Spleen (tissue), 13 donors: ENCODE results near the gene ARHGEF39. TPM values are rescaled to one million over a fixed set of nuclear protein-coding genes. Genes with fewer than 3 reads are reported as not detected.

Experiments used
- DNase-seq: peaks from one replicate; pipeline ENCODE4 v3.0.0-alpha.2; 2020
- H3K27ac ChIP-seq, 8 donors: fragments of 200-600 bp; sonication (generic) in 7 of 8; 1 replicate in 4 of 8; 2 replicates in 4 of 8; pipeline versions ENCODE4 v1.5.0 to v1.8.0; 2016 to 2021; ENCODE audit warnings: inconsistent platforms in 4 of 8, mild to moderate bottlenecking in 4 of 8, moderate library complexity in 1 of 8
- H3K27me3 ChIP-seq, 7 donors: fragments of 200-600 bp; sonication (generic) in 6 of 7; replicated peaks in 1 of 7; 1 replicate in 4 of 7; 2 replicates in 3 of 7; pipeline versions ENCODE4 v1.5.0 to v1.8.0; 2016 to 2021; ENCODE audit warnings: inconsistent platforms in 3 of 7, mild to moderate bottlenecking in 1 of 7
- H3K36me3 ChIP-seq, 6 donors: fragments of 200-600 bp; sonication (generic) in 5 of 6; 1 replicate in 4 of 6; 2 replicates in 2 of 6; pipeline versions ENCODE4 v1.5.0 to v1.8.0; 2016 to 2021; ENCODE audit warnings: inconsistent platforms in 2 of 6
- H3K4me1 ChIP-seq, 6 donors: fragments of 200-600 bp; sonication (generic) in 5 of 6; 1 replicate in 3 of 6; 2 replicates in 3 of 6; pipeline versions ENCODE4 v1.5.0 to v1.8.0; 2016 to 2021; ENCODE audit warnings: inconsistent platforms in 3 of 6
- H3K4me3 ChIP-seq, 8 donors: fragments of 200-600 bp; sonication (generic) in 7 of 8; 1 replicate in 4 of 8; 2 replicates in 4 of 8; pipeline versions ENCODE4 v1.5.0 to v1.8.0; 2016 to 2021; ENCODE audit warnings: inconsistent platforms in 4 of 8, mild to moderate bottlenecking in 4 of 8, moderate library complexity in 2 of 8
- H3K9me3 ChIP-seq, 8 donors: fragments of 200-600 bp; sonication (generic) in 7 of 8; 1 replicate in 4 of 8; 2 replicates in 4 of 8; pipeline versions ENCODE4 v1.5.0 to v1.8.0; 2016 to 2021; ENCODE audit warnings: inconsistent platforms in 4 of 8
- CTCF ChIP-seq, 11 experiments: fragments of 200-600 bp in 7 of 11; fragments of 450-650 bp in 4 of 11; sonication (generic) in 4 of 11; IDR thresholded peaks in 8 of 11; conservative IDR thresholded peaks in 3 of 11; 1 replicate in 7 of 11; 2 replicates in 4 of 11; pipeline versions ENCODE4 v1.4.0 to v1.8.0; 2016 to 2021; ENCODE audit warnings: antibody characterized with exemption in 11 of 11, inconsistent platforms in 4 of 11, mild to moderate bottlenecking in 1 of 11
- POLR2A ChIP-seq, 3 donors: fragments of 450-650 bp; IDR thresholded peaks; one replicate each; pipeline ENCODE4 v1.5.1; 2017; ENCODE audit warnings: antibody characterized with exemption in 3 of 3, mild to moderate bottlenecking in 1 of 3
- POLR2AphosphoS5 ChIP-seq, 3 donors: sonication (generic); formaldehyde crosslinking; IDR thresholded peaks; one replicate each; pipeline ENCODE4 v1.5.1; 2017; ENCODE audit warnings: antibody characterized with exemption in 3 of 3
- WGBS, 5 donors: extraction: QIAGEN DNeasy Blood & Tissue Kit in 3 of 5; methylation state at CpG; one replicate each; pipeline versions ENCODE4 v1.1.5 to v1.1.7; 2013 to 2018; 5-methylcytosine and 5-hydroxymethylcytosine counted together
- intact Hi-C: fragments of 100-400 bp; cut with DNase I; formaldehyde crosslinking; loops from one replicate; pipeline ENCODE4 v1.15.0; 2023; ENCODE audit warnings: low total_unique reads
- long read RNA-seq, 2 donors: transcript quantifications; one replicate each; lab custom pipeline, GENCODE V29; 2026
- polyA plus RNA-seq, 3 donors: library from polyadenylated mRNA; stranded (reverse); fragments of 200-250 nt; gene quantifications; one replicate each; pipeline ENCODE4 v1.2.1, GENCODE V29; 2013
- total RNA-seq, 7 donors: library from RNA; depleted of rRNA in 3 of 7; stranded (reverse); fragments of >200 nt in 3 of 7; fragmentation: NEBNext Ultra II Directional in 4 of 7; extraction: Animal tissue kit (Norgen Biotek cat#: 25700) in 4 of 7; gene quantifications; one replicate each; pipeline versions ENCODE4 v1.1.0 to v1.2.1, GENCODE V29; 2016 to 2021
- donor health status: healthy with polysubstance abuse.
- donor health status: DM: no; HTN: no; CAD: no; lungs with moderate emphysema.
- donor health status: DM: no; HTN: no; CAD: no.
- donor health status: Bipolar disorder and iron deficiency.
- donor health status: healthy.
- donor health status: DM: no; HTN: no; CAD: no.
- donor health status: DM: yes; HTN: yes; CAD: no.

Gene ARHGEF39
- 1 to 10 TPM in 6 of 7 donors, under 1 TPM in 1; 0.95 to 2.8 (median 1.4) TPM for total RNA-seq
- 1 to 10 TPM in 2 of 3 donors, under 1 TPM in 1; 0.89 to 2.9 (median 1.1) TPM for polyA plus RNA-seq
- long read RNA-seq, donor 1, partial matches to known transcripts = 0 of 1 reads
- long read RNA-seq, donor 1, other reads (novel, unspliced or antisense) = 0 of 1 reads
- long read RNA-seq, donor 2 = 0 reads

DNA sequence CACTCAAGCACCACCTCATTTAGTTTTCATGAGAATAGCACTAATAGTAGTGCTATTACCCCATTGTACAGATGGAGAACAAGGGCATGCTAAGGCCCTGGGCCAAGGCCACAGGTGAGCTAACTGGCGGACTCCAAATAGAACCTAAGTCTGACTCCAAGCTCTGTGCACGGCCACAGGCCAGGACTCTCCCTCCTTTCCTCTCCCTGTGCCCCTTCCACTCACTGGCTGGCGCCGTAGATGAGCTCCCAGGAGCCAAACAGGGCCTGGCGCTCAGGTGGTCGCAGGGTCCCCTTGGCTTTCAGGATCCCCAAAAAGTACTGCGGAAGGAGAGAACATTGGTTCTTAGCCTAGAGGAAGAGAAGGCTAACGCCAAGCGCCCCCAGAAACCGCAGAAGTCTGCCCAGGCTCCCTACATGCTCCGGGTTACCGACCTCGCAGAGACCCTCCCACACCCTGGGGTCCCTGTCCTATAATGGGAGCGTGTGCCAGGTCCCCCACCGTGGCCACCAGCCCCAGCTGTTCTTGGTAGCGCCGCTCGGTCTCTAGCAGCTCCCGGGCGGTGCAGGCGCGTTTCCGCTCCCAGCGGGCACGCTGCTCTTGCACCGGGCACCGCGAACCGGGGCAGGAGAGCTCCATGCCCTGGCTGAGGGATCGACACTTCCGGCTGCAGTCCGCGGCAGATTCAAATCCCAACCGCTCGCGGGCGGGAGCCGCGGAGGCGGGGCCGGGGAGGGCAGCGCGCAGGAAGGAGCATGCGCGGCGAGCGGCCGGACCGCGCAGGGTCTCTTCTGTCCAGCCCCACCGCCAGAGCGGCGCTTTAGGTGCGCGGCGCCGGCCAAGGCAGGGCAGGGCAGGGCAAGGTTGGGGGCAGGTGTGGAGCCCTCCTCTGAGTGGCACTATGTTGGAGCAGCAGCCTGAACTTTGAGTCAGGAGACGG lies at the start of gene ARHGEF39:
ARHGEF39 (minus strand) TSS at position 665 of the 940 bp plus-strand sequence; CDS start at position 639, 26 bp downstream.
- Histone ChIP-seq H3K9me3 (no peaks in the 10 kb centered on the region), H3K27ac (peak within 1 kb of the TSS in 7 of 8 donors; percentile 62 to 97 (median 76)), H3K4me3 (peak within 1 kb of the TSS; percentile 34 to 81 (median 58)), H3K36me3 (peaks cover 0 to 30% (median 13%) of the 10 kb centered on the region in 6 donors), H3K4me1 (peaks cover 25 to 70% (median 58%) of the 10 kb centered on the region in 6 donors), H3K27me3 (no peaks in the 10 kb centered on the region)
- TF ChIP-seq CTCF (IDR thresholded peaks at IDR 0.05 in 8 of 11, conservative IDR thresholded peaks at IDR 0.05 in 3 of 11) (peak in 2 of 11 experiments; percentile 16 to 19), POLR2AphosphoS5 (IDR thresholded peaks at IDR 0.05) (peak; percentile 68 to 83 (median 76)), POLR2A (IDR thresholded peaks at IDR 0.05) (no peak)
- DNase-seq = peak; percentile 92
- WGBS, 5 donors = 6 to 10% (median 8%) methylated on average over 38 to 58 of the region's 58 CpGs
- intact Hi-C loops = loop anchor here (10.0 kb wide), 1 partner anchor 60 kb away; the partner anchor contains the start of gene TESK1

- H3K4me3 ChIP-seq = no peak overlapping the region
- intact Hi-C loops = no loop called here
- peaks cover 0 to 13% (median 5%) of the 10 kb centered on the region in 6 donors for H3K4me1 ChIP-seq
- H3K27ac ChIP-seq = peak overlapping the region in 2 of 8 donors; percentile 7 to 42
- peaks cover 14 to 100% (median 100%) of the 10 kb centered on the region in 6 donors for H3K36me3 ChIP-seq
- DNase-seq = no peak
- TF ChIP-seq POLR2A (IDR thresholded peaks at IDR 0.05) (no peak), CTCF (IDR thresholded peaks at IDR 0.05 in 8 of 11, conservative IDR thresholded peaks at IDR 0.05 in 3 of 11) (no peak), POLR2AphosphoS5 (IDR thresholded peaks at IDR 0.05) (no peak)
- no peaks in the 10 kb centered on the region for H3K9me3 ChIP-seq
- WGBS, 5 donors = 90 to 96% (median 93%) methylated on average over 6 of the region's 6 CpGs
- H3K27me3 ChIP-seq = no peaks in the 10 kb centered on the region
Observed at GRCh38 chr9:35714123-35714522, 49.1 kb upstream of the ARHGEF39 start.

- Histone ChIP-seq H3K27me3 (no peaks in the 10 kb centered on the region), H3K4me3 (no peak overlapping the region), H3K36me3 (peaks cover 18 to 100% (median 100%) of the 10 kb centered on the region in 6 donors), H3K27ac (peak overlapping the region in 2 of 8 donors; percentile 7 to 42), H3K4me1 (peaks cover 0 to 7% (median under 1%) of the 10 kb centered on the region in 6 donors), H3K9me3 (no peaks in the 10 kb centered on the region)
- WGBS, 5 donors = 80 to 91% (median 87%) methylated on average over 3 of the region's 3 CpGs
- no peak for TF ChIP-seq POLR2A (IDR thresholded peaks at IDR 0.05)
- TF ChIP-seq POLR2AphosphoS5 (IDR thresholded peaks at IDR 0.05) = no peak
- no peak for TF ChIP-seq CTCF (IDR thresholded peaks at IDR 0.05 in 8 of 11, conservative IDR thresholded peaks at IDR 0.05 in 3 of 11)
- intact Hi-C loops = no loop called here
- DNase-seq = no peak
Observed at GRCh38 chr9:35713578-35713977, 48.6 kb upstream of the ARHGEF39 start.
